Smooth muscle cell (in vitro differentiated cells): ENCODE data around the gene BRAP. TPM values are rescaled to one million over a fixed set of nuclear protein-coding genes. Genes with fewer than 3 reads are reported as not detected.
"Not testable (repeated sequence)": the region's sequence is repeated elsewhere in the genome, so short reads cannot be mapped to it uniquely, and the experiment has no call there.

Source experiments
- DNase-seq: peaks from one replicate; lab custom pipeline; 2025; ENCODE audit not compliant: unreplicated experiment; lab: John Stamatoyannopoulos, UW
- H2AFZ ChIP-seq: fragments of 200-600 bp; sonication (generic); 2 replicates; pipeline ENCODE4 v1.6.0; 2016; ENCODE audit warnings: antibody characterized with exemption, low read depth, mild to moderate bottlenecking
- H3F3A ChIP-seq: fragments of 200-600 bp; sonication (generic); 2 replicates; pipeline ENCODE4 v1.6.0; 2017; ENCODE audit warnings: antibody characterized with exemption, low read depth
- H3K27ac ChIP-seq: fragments of 200-600 bp; sonication (generic); 2 replicates; pipeline ENCODE4 v1.5.1; 2016; ENCODE audit warnings: low read depth, mild to moderate bottlenecking
- H3K27me3 ChIP-seq: fragments of 200-600 bp; sonication (generic); 2 replicates; pipeline ENCODE4 v1.6.1; 2016; ENCODE audit warnings: low read depth, mild to moderate bottlenecking
- H3K36me3 ChIP-seq: fragments of 200-600 bp; sonication (generic); 2 replicates; pipeline ENCODE4 v1.5.1; 2016; ENCODE audit warnings: low read depth
- H3K4me1 ChIP-seq: fragments of 200-600 bp; sonication (generic); 2 replicates; pipeline ENCODE4 v1.5.1; 2016; ENCODE audit warnings: low read depth
- H3K4me2 ChIP-seq: fragments of 200-600 bp; sonication (generic); 2 replicates; pipeline ENCODE4 v1.6.0; 2016; ENCODE audit warnings: mild to moderate bottlenecking
- H3K4me3 ChIP-seq: fragments of 200-600 bp; sonication (generic); 2 replicates; pipeline ENCODE4 v1.5.1; 2016; ENCODE audit warnings: mild to moderate bottlenecking
- H3K79me2 ChIP-seq: fragments of 200-600 bp; sonication (generic); 2 replicates; pipeline ENCODE4 v1.6.0; 2016; ENCODE audit warnings: low read depth, mild to moderate bottlenecking
- H3K9ac ChIP-seq: fragments of 200-600 bp; sonication (generic); 2 replicates; pipeline ENCODE4 v1.6.0; 2016; ENCODE audit warnings: low read depth
- H3K9me3 ChIP-seq: fragments of 200-600 bp; sonication (generic); replicated peaks from 2 replicates; pipeline ENCODE4 v1.5.1; 2016; ENCODE audit warnings: low read depth
- H4K20me1 ChIP-seq: fragments of 200-600 bp; sonication (generic); 2 replicates; pipeline ENCODE4 v1.6.0; 2016; ENCODE audit warnings: low read depth
- WGBS: methylation state at CpG from one replicate; pipeline ENCODE4 v1.1.7; 2016; ENCODE audit warnings: low lambda C conversion rate; 5-methylcytosine and 5-hydroxymethylcytosine counted together
- polyA plus RNA-seq: library from polyadenylated mRNA; unstranded; fragments of >200 nt; fragmentation: Nextera tagmentation; extraction: Ambion mirVana; gene quantifications from 2 replicates; pipeline ENCODE4 v1.2.1, GENCODE V29; 2016
- total RNA-seq: library from RNA; depleted of rRNA; stranded (reverse); fragments of >200 nt; gene quantifications from 2 replicates; pipeline ENCODE4 v1.2.3, GENCODE V29; 2014
- TF ChIP-seq, protein P1 (sequence below): fragments of 200-600 bp; sonication (generic); IDR thresholded peaks from 2 replicates; pipeline ENCODE4 v1.5.1; 2017; ENCODE audit warnings: borderline replicate concordance, mild to moderate bottlenecking, antibody characterized with exemption; ENCODE audit not compliant: insufficient read depth, poor library complexity, severe bottlenecking

The BRAP gene
- total and polyA plus RNA-seq, 2 experiments from 2014 or later = 16.4 to 18.8 TPM

DNA sequence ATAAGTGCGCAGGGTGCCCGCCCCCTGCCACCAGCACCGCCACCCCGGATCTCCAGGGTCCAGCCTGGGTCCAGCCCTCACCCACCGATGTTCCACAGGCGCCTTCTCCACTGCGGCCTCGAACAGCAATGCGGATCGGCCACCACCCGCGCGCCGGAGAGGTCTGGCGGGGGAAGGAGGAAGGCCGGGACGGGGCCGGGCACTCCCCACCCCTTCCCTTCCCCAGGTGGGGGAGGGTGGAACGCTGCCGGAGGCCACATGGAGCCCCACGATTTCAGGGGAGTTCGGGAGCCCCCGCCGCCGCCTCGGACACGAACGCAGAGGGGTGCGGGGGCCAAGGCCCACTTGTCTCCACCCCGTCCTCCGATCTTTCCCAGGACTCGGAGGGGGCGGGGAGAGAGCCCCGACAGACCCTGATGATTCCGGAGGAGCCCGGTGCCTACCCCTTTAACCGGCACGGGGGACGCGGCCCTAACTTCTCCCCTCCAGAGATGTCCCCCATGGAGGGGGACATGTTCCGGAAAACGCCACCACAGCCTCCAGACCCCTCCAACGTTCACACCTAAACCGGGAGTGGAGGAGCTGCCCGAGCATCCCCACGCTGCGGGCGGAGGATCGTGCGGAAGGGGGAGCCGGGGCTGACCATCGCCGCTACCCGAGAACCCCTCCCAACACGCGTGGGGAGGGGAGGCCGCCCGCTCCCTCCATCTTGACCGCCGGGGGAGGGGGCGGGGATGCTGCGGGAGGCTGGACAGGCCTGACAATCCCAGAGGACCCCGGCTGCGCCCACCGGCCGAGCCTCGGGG, 87.7 kb downstream of the BRAP start:
- Histone ChIP-seq H3K4me3 (peak overlapping the region; percentile 90), H3K9me3 (no peaks in the 10 kb centered on the region), H3K36me3 (no peaks in the 10 kb centered on the region), H4K20me1 (peaks cover 47% of the 10 kb centered on the region), H3K9ac (peak overlapping the region; percentile 95), H3F3A (no peaks in the 10 kb centered on the region), H3K27ac (peak overlapping the region; percentile 96), H3K4me2 (peak overlapping the region; percentile 91), H2AFZ (peak overlapping the region; percentile 10), H3K4me1 (peaks cover 26% of the 10 kb centered on the region), H3K27me3 (no peaks in the 10 kb centered on the region), H3K79me2 (peaks cover 64% of the 10 kb centered on the region)
- under 1% methylated on average over 48 of the region's 67 CpGs for WGBS
- TF ChIP-seq, protein P1, sequence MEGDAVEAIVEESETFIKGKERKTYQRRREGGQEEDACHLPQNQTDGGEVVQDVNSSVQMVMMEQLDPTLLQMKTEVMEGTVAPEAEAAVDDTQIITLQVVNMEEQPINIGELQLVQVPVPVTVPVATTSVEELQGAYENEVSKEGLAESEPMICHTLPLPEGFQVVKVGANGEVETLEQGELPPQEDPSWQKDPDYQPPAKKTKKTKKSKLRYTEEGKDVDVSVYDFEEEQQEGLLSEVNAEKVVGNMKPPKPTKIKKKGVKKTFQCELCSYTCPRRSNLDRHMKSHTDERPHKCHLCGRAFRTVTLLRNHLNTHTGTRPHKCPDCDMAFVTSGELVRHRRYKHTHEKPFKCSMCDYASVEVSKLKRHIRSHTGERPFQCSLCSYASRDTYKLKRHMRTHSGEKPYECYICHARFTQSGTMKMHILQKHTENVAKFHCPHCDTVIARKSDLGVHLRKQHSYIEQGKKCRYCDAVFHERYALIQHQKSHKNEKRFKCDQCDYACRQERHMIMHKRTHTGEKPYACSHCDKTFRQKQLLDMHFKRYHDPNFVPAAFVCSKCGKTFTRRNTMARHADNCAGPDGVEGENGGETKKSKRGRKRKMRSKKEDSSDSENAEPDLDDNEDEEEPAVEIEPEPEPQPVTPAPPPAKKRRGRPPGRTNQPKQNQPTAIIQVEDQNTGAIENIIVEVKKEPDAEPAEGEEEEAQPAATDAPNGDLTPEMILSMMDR = no peak
- peak; percentile 46 for DNase-seq

DNA sequence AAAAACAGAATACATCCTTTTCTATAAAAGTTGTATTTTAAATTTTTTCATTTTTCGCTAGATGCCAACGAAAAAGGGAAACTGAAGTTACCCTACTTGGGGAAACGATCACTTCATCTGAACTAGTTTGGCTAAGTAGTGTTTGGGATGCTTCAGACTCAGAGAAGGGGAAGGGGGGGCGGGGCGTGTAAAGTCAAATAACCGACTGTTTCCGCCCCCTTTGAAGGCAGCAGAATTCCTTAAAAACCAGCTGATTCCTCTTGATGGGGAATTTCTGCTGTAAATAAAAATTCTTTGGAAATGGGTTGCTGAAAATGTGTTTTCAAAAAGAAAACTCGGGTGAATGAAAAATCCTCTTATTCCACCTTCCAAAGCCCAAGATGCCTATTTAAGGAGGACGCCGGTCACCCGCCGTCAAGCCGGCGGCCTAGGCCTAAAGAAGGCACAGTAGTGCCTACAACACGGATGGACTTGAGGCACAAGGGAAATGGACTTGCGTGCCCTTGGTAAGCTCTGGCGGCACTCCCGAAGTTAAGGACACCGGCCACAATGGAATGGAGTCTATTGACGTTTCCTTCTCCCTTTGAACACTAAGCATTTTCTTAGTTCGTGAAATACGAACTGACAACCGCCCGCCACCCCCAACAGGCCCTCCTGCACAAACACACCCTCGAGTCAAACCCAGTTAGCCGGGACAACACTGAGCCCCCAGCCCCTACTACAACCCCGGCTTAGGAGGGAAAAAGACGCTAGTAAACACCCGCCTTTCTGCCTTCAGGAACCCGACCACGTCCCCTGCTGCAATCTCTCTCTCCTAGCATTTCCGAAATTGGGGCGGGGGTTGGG, 88.5 kb downstream of the BRAP start:
- TF ChIP-seq, protein P1 = no peak
- H3K79me2 ChIP-seq = peaks cover 73% of the 10 kb centered on the region
- no peaks in the 10 kb centered on the region for H3K27me3 ChIP-seq
- peak; percentile 34 for DNase-seq
- peak overlapping the region; percentile 96 for H3K27ac ChIP-seq
- peak overlapping the region; percentile 90 for H3K4me3 ChIP-seq
- H3F3A ChIP-seq = no peaks in the 10 kb centered on the region
- 2% methylated on average over 30 of the region's 33 CpGs for WGBS
- peaks cover 26% of the 10 kb centered on the region for H3K4me1 ChIP-seq
- H3K4me2 ChIP-seq = peak overlapping the region; percentile 91
- peak overlapping the region; percentile 95 for H3K9ac ChIP-seq
- H3K36me3 ChIP-seq = no peaks in the 10 kb centered on the region
- no peaks in the 10 kb centered on the region for H3K9me3 ChIP-seq
- peak overlapping the region; percentile 10 for H2AFZ ChIP-seq
- peaks cover 56% of the 10 kb centered on the region for H4K20me1 ChIP-seq

DNA sequence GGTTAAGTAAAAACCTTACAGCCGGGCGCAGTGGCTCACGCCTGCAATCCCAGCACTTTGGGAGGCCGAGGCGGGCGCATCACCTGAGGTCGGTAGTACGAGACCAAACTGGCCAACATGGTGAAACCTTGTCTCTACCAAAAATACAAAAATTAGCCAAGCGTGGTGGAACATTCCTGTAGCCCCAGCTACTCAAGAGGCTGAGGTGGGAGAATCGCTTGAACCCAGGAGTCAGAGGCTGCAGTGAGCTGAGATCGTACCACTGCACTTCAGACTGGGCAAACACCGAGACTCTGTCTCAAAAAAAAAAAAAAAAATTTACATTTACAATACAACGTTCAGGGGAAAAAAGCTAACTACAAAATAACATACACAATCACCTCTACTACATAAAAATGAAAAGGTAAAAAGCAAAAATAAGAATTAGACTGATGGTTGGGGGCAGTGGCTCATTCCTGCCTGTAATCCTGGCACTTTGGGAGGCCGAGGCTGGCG, 90.4 kb downstream of the BRAP start:
- H3K9ac ChIP-seq, DNase-seq: not testable (repeated sequence)

More for the DNA sequence above, 90.4 kb downstream of the BRAP start:
- not testable (repeated sequence) for H3K36me3 ChIP-seq, H3F3A ChIP-seq, H3K27ac ChIP-seq, H3K4me3 ChIP-seq, H3K27me3 ChIP-seq, H2AFZ ChIP-seq, H3K9me3 ChIP-seq
- Histone ChIP-seq H3K4me1 (peaks cover 24% of the 10 kb centered on the region), H4K20me1 (peaks cover 74% of the 10 kb centered on the region), H3K79me2 (peaks cover 80% of the 10 kb centered on the region), H3K4me2 (peak overlapping the region; percentile 14)
- 93% methylated on average over 15 of the region's 15 CpGs for WGBS

Other genes with a start within 250 kb of the BRAP start
- 26.8 and 29.3 TPM in 2 replicates for gene ATXN2, start 86.6 kb downstream of the BRAP start, total RNA-seq
- 39.6 and 46.3 TPM in 2 replicates for gene ATXN2, start 86.6 kb downstream of the BRAP start, polyA plus RNA-seq
- 14.9 and 15.0 TPM in 2 replicates for gene ACAD10, start 97 bp upstream of the BRAP start, total RNA-seq
- gene ACAD10, start 97 bp upstream of the BRAP start, polyA plus RNA-seq = 13.4 and 16.6 TPM in 2 replicates
- 17.0 and 30.5 TPM in 2 replicates for gene ALDH2, start 81.0 kb upstream of the BRAP start, total RNA-seq
- 54.6 and 75.3 TPM in 2 replicates for gene ALDH2, start 81.0 kb upstream of the BRAP start, polyA plus RNA-seq
- 29.8 and 32.6 TPM in 2 replicates for gene MAPKAPK5, start 156.3 kb upstream of the BRAP start, total RNA-seq
- gene MAPKAPK5, start 156.3 kb upstream of the BRAP start, polyA plus RNA-seq = 45.6 and 46.1 TPM in 2 replicates